HepG2 (cell line): ENCODE measurements around the gene SPAG9. TPM values are rescaled to one million over a fixed set of nuclear protein-coding genes. Genes with fewer than 3 reads are reported as not detected.
"Not testable (repeated sequence)": the region's sequence is repeated elsewhere in the genome, so short reads cannot be mapped to it uniquely, and the experiment has no call there.

Source experiments
- ATAC-seq: fragments of 200-7000 bp; cut with Tn5 transposase; 3 replicates; pipeline ENCODE4 v1.9.1; 2020; ENCODE audit warnings: mild to moderate bottlenecking, moderate library complexity
- BruUV-seq: library from RNA; stranded (reverse); fragments of 400-500 nt; replicated peaks from 2 replicates; lab custom pipeline; 2021; lab: Mats Ljungman, UMichigan
- CTCF ChIA-PET: fragments of 300-600 bp; formaldehyde crosslinking; extraction: SDS; loops from one replicate; lab custom pipeline; 2021; ENCODE audit warnings: low total read pairs, inconsistent platforms, low intra/inter-chr PET ratio; lab: Yijun Ruan, JAX
- POLR2A ChIA-PET: fragments of 350-600 bp; sonication (Branson Sonifier 250); formaldehyde crosslinking; loops from one replicate; lab custom pipeline; 2020; ENCODE audit warnings: antibody characterized with exemption, inconsistent platforms; lab: Yijun Ruan, JAX
- DNase-seq: peaks from one replicate; pipeline ENCODE4 v3.0.0-alpha.2; 2015; ENCODE audit warnings: low spot score
- FAIRE-seq: peaks from 3 replicates; lab custom pipeline; 2011; peaks lifted over from hg19 to GRCh38; lab: Jason Lieb, UNC
- H2AFZ ChIP-seq: one replicate; pipeline ENCODE4 v1.6.1; 2011; ENCODE audit warnings: low read length, inconsistent platforms
- H3K27ac ChIP-seq: fragments of 300-600 bp; 3 replicates; pipeline ENCODE4 v1.8.0; 2011; ENCODE audit warnings: mixed run types, mild to moderate bottlenecking, mixed read lengths, low read length, inconsistent platforms; ENCODE audit not compliant: insufficient read depth; ENCODE audit errors: extremely low read length
- H3K27me3 ChIP-seq, 2 experiments: fragments of 200-600 bp in 1 of 2; 2 replicates in 1 of 2; 3 replicates in 1 of 2; pipeline versions ENCODE4 v1.6.0 to v1.8.0; 2011; ENCODE audit warnings: low read length in 2 of 2, mild to moderate bottlenecking in 2 of 2, moderate library complexity in 2 of 2, inconsistent platforms in 1 of 2; ENCODE audit not compliant: insufficient read depth in 2 of 2, control insufficient read depth in 1 of 2
- H3K36me3 ChIP-seq, 2 experiments: fragments of 200-600 bp in 1 of 2; replicated peaks in 1 of 2; 2 replicates in 1 of 2; 3 replicates in 1 of 2; pipeline versions ENCODE4 v1.5.1 to v1.8.0; 2011; ENCODE audit warnings: low read length in 2 of 2, inconsistent platforms in 1 of 2; ENCODE audit not compliant: insufficient read depth in 2 of 2, control insufficient read depth in 1 of 2
- H3K4me1 ChIP-seq: 2 replicates; pipeline ENCODE4 v1.5.1; 2012; ENCODE audit warnings: low read length, inconsistent platforms; ENCODE audit not compliant: insufficient read depth
- H3K4me2 ChIP-seq: 2 replicates; pipeline ENCODE4 v1.6.0; 2011; ENCODE audit warnings: low read depth, low read length, inconsistent platforms
- H3K4me3 ChIP-seq, 3 experiments: fragments of 200-600 bp in 1 of 3; sonication (generic), shearing (Covaris generic) in 1 of 3; replicated peaks in 1 of 3; 2 replicates each; pipeline ENCODE4 v1.5.1; 2011 to 2016; ENCODE audit warnings: low read length in 3 of 3, inconsistent platforms in 2 of 3, low read depth in 2 of 3, mild to moderate bottlenecking in 2 of 3, control low read depth in 1 of 3, mixed read lengths in 1 of 3; ENCODE audit not compliant: insufficient read depth in 1 of 3
- H3K79me2 ChIP-seq: one replicate; pipeline ENCODE4 v1.6.1; 2011; ENCODE audit warnings: low read length, inconsistent platforms; ENCODE audit not compliant: insufficient read depth
- H3K9ac ChIP-seq: 2 replicates; pipeline ENCODE4 v1.6.0; 2011; ENCODE audit warnings: mild to moderate bottlenecking, low read depth, low read length, inconsistent platforms; ENCODE audit not compliant: insufficient read depth
- H3K9me3 ChIP-seq: 2 replicates; pipeline ENCODE4 v1.5.1; 2012; ENCODE audit warnings: mild to moderate bottlenecking, low read length
- H4K20me1 ChIP-seq: 2 replicates; pipeline ENCODE4 v1.6.0; 2011; ENCODE audit warnings: inconsistent platforms, mild to moderate bottlenecking, low read length, moderate library complexity; ENCODE audit not compliant: insufficient read depth
- KDM3A ChIP-seq: IDR thresholded peaks from 2 replicates; pipeline ENCODE4 v1.6.1; 2018; ENCODE audit warnings: low read depth, missing compliant biosample characterization
- REXO4 ChIP-seq: sonication (generic); formaldehyde crosslinking; IDR thresholded peaks from 2 replicates; pipeline ENCODE4 v1.8.0; 2022; ENCODE audit warnings: missing genetic modification reagents, mild to moderate bottlenecking, borderline replicate concordance
- WGBS: methylation state at CpG from one replicate; pipeline ENCODE4 v1.1.6; 2017; ENCODE audit warnings: low lambda C conversion rate; 5-methylcytosine and 5-hydroxymethylcytosine counted together
- in situ Hi-C: cut with HindIII; loops from 2 replicates; pipeline ENCODE4 v1.10.0; 2017; ENCODE audit warnings: low pct_unique_long_range_greater_than_20kb; ENCODE audit not compliant: extremely low pct_ligation_motif_present
- intact Hi-C: fragments of 100-400 bp; cut with micrococcal nuclease; formaldehyde crosslinking; loops from one replicate; pipeline ENCODE4 v1.10.0; 2022; ENCODE audit not compliant: unreplicated experiment
- polyA plus RNA-seq, 8 experiments: library from polyadenylated mRNA; depleted of rRNA in 3 of 8; stranded (reverse) in 7 of 8; unstranded in 1 of 8; fragments of >200 nt; fragmentation: Illumina TruSeq in 4 of 8; extraction: Trizol in 4 of 8; gene quantifications; 2 replicates each; pipeline versions ENCODE4 v1.2.1 to v1.2.3, GENCODE V29; 2011 to 2016; ENCODE audit warnings: low read depth in 4 of 8, missing spikeins in 1 of 8, mixed read lengths in 1 of 8; ENCODE audit not compliant: insufficient read depth in 1 of 8
- total RNA-seq, 5 experiments: library from RNA; depleted of rRNA; stranded (reverse); fragments of >200 nt; fragmentation: Illumina TruSeq; extraction: Trizol; gene quantifications; 2 replicates each; pipeline ENCODE4 v1.2.3, GENCODE V29; 2016; ENCODE audit warnings: low read depth in 1 of 5
- TF ChIP-seq, protein P1 (sequence below): sonication (generic); formaldehyde crosslinking; IDR thresholded peaks from 2 replicates; pipeline ENCODE4 v1.4.0; 2020; ENCODE audit warnings: missing genetic modification reagents
- TF ChIP-seq, protein P2 (sequence below): sonication (generic); formaldehyde crosslinking; conservative IDR thresholded peaks from 2 replicates; pipeline ENCODE4 v1.4.0; 2020; ENCODE audit warnings: missing genetic modification reagents

Gene SPAG9
- total and polyA plus RNA-seq, 2 of the 13 experiments (the other 11 are each of a cell fraction or from before 2014, with no cell fraction given) = 43.2 to 78.6 TPM

DNA sequence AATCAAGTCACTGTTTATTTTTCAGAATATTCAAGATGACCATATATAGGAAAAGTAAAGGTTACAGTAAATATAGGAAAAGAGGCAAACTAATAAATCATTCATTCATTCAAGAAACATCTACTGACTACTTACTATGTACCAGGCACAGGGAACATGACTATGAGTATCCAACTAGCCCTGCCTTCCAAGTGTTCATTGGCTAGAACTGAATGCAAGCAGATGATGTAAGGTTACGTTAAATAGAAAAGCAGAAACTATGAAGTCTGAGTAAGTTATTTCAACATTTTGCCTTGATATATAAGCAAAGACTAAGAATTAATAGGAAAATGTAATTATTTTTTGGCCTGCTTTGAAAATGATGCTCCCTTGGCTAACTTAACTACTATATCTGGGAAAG, 36.7 kb downstream of the SPAG9 start:
- TF ChIP-seq KDM3A (CRISPR knock-in tag) = no peak
- TF ChIP-seq, protein P1, sequence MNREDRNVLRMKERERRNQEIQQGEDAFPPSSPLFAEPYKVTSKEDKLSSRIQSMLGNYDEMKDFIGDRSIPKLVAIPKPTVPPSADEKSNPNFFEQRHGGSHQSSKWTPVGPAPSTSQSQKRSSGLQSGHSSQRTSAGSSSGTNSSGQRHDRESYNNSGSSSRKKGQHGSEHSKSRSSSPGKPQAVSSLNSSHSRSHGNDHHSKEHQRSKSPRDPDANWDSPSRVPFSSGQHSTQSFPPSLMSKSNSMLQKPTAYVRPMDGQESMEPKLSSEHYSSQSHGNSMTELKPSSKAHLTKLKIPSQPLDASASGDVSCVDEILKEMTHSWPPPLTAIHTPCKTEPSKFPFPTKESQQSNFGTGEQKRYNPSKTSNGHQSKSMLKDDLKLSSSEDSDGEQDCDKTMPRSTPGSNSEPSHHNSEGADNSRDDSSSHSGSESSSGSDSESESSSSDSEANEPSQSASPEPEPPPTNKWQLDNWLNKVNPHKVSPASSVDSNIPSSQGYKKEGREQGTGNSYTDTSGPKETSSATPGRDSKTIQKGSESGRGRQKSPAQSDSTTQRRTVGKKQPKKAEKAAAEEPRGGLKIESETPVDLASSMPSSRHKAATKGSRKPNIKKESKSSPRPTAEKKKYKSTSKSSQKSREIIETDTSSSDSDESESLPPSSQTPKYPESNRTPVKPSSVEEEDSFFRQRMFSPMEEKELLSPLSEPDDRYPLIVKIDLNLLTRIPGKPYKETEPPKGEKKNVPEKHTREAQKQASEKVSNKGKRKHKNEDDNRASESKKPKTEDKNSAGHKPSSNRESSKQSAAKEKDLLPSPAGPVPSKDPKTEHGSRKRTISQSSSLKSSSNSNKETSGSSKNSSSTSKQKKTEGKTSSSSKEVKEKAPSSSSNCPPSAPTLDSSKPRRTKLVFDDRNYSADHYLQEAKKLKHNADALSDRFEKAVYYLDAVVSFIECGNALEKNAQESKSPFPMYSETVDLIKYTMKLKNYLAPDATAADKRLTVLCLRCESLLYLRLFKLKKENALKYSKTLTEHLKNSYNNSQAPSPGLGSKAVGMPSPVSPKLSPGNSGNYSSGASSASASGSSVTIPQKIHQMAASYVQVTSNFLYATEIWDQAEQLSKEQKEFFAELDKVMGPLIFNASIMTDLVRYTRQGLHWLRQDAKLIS = no peak
- TF ChIP-seq, protein P2, sequence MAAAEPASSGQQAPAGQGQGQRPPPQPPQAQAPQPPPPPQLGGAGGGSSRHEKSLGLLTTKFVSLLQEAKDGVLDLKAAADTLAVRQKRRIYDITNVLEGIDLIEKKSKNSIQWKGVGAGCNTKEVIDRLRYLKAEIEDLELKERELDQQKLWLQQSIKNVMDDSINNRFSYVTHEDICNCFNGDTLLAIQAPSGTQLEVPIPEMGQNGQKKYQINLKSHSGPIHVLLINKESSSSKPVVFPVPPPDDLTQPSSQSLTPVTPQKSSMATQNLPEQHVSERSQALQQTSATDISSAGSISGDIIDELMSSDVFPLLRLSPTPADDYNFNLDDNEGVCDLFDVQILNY (CRISPR knock-in tag) = no peak
- no peak for TF ChIP-seq REXO4 (CRISPR knock-in tag)
- no TSS peak for BruUV-seq
- no peaks in the 10 kb centered on the region for H3K27me3 ChIP-seq
- H3K36me3 ChIP-seq = peaks cover 3 to 5% of the 10 kb centered on the region in 2 experiments; a peak in 4 of 5 replicates
- WGBS = 98% methylated on average over 1 of the region's 1 CpG
- H3K9ac ChIP-seq = no peak overlapping the region
- H4K20me1 ChIP-seq = no peaks in the 10 kb centered on the region
- no peak overlapping the region for H3K27ac ChIP-seq
- in situ Hi-C loops = no loop called here
- peaks cover 49% of the 10 kb centered on the region for H3K79me2 ChIP-seq
- H3K9me3 ChIP-seq = no peaks in the 10 kb centered on the region
- FAIRE-seq = no peak
- intact Hi-C loops = no loop called here
- ChIA-PET POLR2A (no interaction called here), CTCF (no interaction called here)
- H3K4me2 ChIP-seq = no peak overlapping the region
- H3K4me1 ChIP-seq = no peaks in the 10 kb centered on the region
- DNase-seq = no peak
- H2AFZ ChIP-seq = no peak overlapping the region
- no peak overlapping the region for H3K4me3 ChIP-seq
- ATAC-seq = no peak

GRCh38 chr17:51083364-51083763, 37.3 kb downstream of the SPAG9 start:
- H3K4me3 ChIP-seq, H3K4me2 ChIP-seq, FAIRE-seq, in situ Hi-C loops, POLR2A ChIA-PET, BruUV-seq, H3K4me1 ChIP-seq, H3K9me3 ChIP-seq, DNase-seq, H3K27ac ChIP-seq, H3K9ac ChIP-seq, H4K20me1 ChIP-seq, intact Hi-C loops, H3K27me3 ChIP-seq, H2AFZ ChIP-seq, CTCF ChIA-PET, ATAC-seq: not testable (repeated sequence)
- 88% methylated on average over 7 of the region's 7 CpGs for WGBS
- Histone ChIP-seq H3K79me2 (peaks cover 48% of the 10 kb centered on the region), H3K36me3 (peaks cover 6 to 10% of the 10 kb centered on the region in 2 experiments; a peak in 4 of 5 replicates)
